Activated naive CD8-positive, alpha-beta T cell treated with anti-CD3 and anti-CD28 coated beads for 36 hours (primary cell): ENCODE data around the gene SLC1A7. TPM values are rescaled to one million over a fixed set of nuclear protein-coding genes. Genes with fewer than 3 reads are reported as not detected.
"Not testable (repeated sequence)": the region's sequence is repeated elsewhere in the genome, so short reads cannot be mapped to it uniquely, and the experiment has no call there.

Experiments used
- DNase-seq: peaks from one replicate; pipeline ENCODE4 v3.0.0; 2021
- H3K27ac Mint-ChIP-seq: one replicate; pipeline ENCODE4 v1.8.0; 2022; ENCODE audit warnings: mild to moderate bottlenecking, moderate library complexity, mixed read lengths
- H3K27me3 Mint-ChIP-seq: one replicate; pipeline ENCODE4 v1.8.0; 2022; ENCODE audit warnings: mild to moderate bottlenecking, mixed read lengths
- H3K36me3 Mint-ChIP-seq: one replicate; pipeline ENCODE4 v1.8.0; 2021; ENCODE audit warnings: mild to moderate bottlenecking, mixed read lengths
- H3K4me1 Mint-ChIP-seq: one replicate; pipeline ENCODE4 v1.8.0; 2021; ENCODE audit warnings: mixed read lengths
- H3K4me3 Mint-ChIP-seq: one replicate; pipeline ENCODE4 v1.8.0; 2022; ENCODE audit warnings: mild to moderate bottlenecking, moderate library complexity, mixed read lengths
- H3K9me3 Mint-ChIP-seq: one replicate; pipeline ENCODE4 v1.8.0; 2022; ENCODE audit warnings: mixed read lengths
- total RNA-seq, 2 experiments: library from RNA; stranded (reverse); gene quantifications; one replicate each; pipeline ENCODE4 v1.2.3, GENCODE V29; 2021

SLC1A7 gene
- total RNA-seq, result not detected

GRCh38 chr1:53142226-53142853 is at the start of gene SLC1A7:
TSS of gene SLC1A7 (minus strand) at chr1:53142638. CDS start at chr1:53142449, 189 bp downstream.
- no peaks in the 10 kb centered on the region for H3K4me1 Mint-ChIP-seq
- no peaks in the 10 kb centered on the region for H3K27me3 Mint-ChIP-seq
- H3K9me3 Mint-ChIP-seq, result peaks cover 7% of the 10 kb centered on the region
- no peak for DNase-seq
- no peak within 1 kb of the TSS for H3K27ac Mint-ChIP-seq
- H3K4me3 Mint-ChIP-seq, result no peak within 1 kb of the TSS
- no peaks in the 10 kb centered on the region for H3K36me3 Mint-ChIP-seq

DNA sequence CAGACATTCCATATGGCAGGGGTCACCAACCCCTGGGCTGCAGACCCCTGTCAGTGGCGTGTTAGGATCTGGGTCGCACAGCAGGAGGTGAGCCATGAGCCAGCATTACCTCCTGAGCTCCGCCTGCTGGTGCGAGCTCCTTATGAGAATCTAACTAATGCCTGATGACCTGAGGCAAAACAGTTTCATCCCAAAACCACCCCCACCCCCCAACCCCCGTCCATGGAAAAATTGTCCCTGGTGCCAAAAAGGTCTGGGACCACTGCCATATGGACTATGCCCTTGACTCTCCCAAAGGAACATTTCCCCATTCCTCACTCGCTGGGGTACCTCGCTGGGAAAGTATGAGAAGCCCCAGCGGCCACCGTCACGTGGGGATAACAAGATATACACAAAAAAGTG is 47.8 kb upstream of the SLC1A7 start:
- Mint-ChIP-seq H3K27ac (no peak overlapping the region), H3K9me3 (no peaks in the 10 kb centered on the region), H3K27me3 (no peaks in the 10 kb centered on the region), H3K4me3 (no peak overlapping the region), H3K36me3 (no peaks in the 10 kb centered on the region), H3K4me1 (no peaks in the 10 kb centered on the region)
- no peak for DNase-seq

GRCh38 chr1:53189061-53189460 is 46.6 kb upstream of the SLC1A7 start:
- no peaks in the 10 kb centered on the region for H3K9me3 Mint-ChIP-seq
- H3K36me3 Mint-ChIP-seq, result no peaks in the 10 kb centered on the region
- H3K4me3 Mint-ChIP-seq, result no peak overlapping the region
- H3K4me1 Mint-ChIP-seq, result no peaks in the 10 kb centered on the region
- H3K27me3 Mint-ChIP-seq, result no peaks in the 10 kb centered on the region
- DNase-seq, result no peak
- no peak overlapping the region for H3K27ac Mint-ChIP-seq

DNA sequence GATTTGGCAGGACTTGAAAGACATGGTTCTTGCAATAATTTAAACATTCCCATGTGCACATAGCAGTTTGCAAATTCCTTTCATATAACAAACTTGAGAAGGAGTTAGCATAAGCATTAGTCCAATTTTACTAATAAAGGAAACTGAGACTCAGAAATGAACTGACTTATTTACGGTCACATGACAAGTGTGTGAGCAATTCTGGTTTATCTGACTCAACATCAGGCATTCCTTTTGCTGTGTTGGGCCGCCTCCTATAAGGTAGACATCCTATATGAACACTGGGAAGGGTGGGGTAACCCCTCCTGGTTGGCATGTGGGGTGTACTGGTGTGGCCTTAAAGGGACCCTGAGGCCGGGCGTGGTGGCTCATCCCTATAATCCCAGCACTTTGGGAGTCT is 45.7 kb upstream of the SLC1A7 start:
- Mint-ChIP-seq H3K36me3 (no peaks in the 10 kb centered on the region), H3K4me3 (no peak overlapping the region), H3K27me3 (no peaks in the 10 kb centered on the region), H3K4me1 (no peaks in the 10 kb centered on the region), H3K9me3 (no peaks in the 10 kb centered on the region), H3K27ac (no peak overlapping the region)
- no peak for DNase-seq

DNA sequence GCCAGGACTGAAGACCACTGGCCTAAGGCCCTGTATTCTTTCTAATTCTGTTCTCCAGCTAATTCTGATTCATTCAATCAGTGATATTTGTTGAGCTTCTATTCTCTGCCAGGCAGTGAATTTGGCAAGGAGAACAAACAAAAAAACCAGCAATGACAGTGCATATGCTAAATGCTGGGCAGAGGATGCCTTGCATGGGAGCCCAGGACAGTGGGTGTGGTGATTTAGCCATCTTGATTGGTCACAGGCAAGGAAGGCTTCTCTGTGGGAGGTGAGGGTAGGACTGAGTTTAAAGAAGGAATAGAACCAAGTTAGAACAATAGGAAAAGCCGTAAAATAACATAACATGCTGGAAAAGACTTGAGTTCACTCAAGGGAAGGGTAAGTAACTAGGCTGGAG is 45.0 kb upstream of the SLC1A7 start:
- no peak for DNase-seq
- Mint-ChIP-seq H3K4me3 (no peak overlapping the region), H3K36me3 (no peaks in the 10 kb centered on the region), H3K9me3 (no peaks in the 10 kb centered on the region), H3K27ac (no peak overlapping the region), H3K4me1 (no peaks in the 10 kb centered on the region), H3K27me3 (no peaks in the 10 kb centered on the region)

DNA sequence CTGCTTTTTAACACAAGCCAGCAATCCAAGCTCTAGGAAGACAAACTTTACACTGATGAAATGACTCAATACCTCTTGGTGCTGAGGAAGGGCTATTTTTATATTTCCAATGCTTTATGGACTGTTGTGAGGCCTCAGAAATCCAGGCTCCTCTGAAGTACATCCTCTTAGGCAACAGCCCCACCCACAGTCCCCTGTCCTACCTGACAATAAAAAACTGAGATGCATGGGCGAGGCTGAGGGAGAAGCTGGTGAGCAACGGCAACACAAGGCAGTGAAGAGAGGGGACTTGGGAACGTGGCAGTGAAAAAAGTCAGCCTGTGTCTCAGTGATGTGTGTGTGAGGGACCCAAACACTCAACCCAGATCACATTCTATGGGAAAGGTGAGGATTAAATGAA is 44.1 kb upstream of the SLC1A7 start:
- Mint-ChIP-seq H3K27ac (no peak overlapping the region), H3K4me1 (no peaks in the 10 kb centered on the region), H3K4me3 (no peak overlapping the region), H3K27me3 (no peaks in the 10 kb centered on the region), H3K9me3 (no peaks in the 10 kb centered on the region), H3K36me3 (no peaks in the 10 kb centered on the region)
- DNase-seq, result no peak

DNA sequence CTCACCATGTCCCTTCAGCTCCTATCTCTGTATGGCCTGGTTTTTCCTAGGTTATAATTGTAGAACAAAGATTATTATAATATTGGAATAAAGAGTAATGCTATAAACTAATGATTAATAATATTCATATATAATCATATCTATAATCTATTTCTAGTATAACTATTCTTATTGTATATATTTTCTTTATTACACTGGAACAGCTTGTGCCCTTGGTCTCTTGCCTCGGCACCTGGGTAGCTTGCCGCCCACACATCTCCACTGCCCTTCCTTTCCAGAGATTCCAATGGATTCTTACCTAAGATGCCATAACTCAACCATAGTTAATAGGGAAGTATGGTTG is 43.5 kb upstream of the SLC1A7 start:
- H3K4me1 Mint-ChIP-seq, H3K27me3 Mint-ChIP-seq, H3K36me3 Mint-ChIP-seq, DNase-seq, H3K27ac Mint-ChIP-seq, H3K4me3 Mint-ChIP-seq, H3K9me3 Mint-ChIP-seq: not testable (repeated sequence)

DNA sequence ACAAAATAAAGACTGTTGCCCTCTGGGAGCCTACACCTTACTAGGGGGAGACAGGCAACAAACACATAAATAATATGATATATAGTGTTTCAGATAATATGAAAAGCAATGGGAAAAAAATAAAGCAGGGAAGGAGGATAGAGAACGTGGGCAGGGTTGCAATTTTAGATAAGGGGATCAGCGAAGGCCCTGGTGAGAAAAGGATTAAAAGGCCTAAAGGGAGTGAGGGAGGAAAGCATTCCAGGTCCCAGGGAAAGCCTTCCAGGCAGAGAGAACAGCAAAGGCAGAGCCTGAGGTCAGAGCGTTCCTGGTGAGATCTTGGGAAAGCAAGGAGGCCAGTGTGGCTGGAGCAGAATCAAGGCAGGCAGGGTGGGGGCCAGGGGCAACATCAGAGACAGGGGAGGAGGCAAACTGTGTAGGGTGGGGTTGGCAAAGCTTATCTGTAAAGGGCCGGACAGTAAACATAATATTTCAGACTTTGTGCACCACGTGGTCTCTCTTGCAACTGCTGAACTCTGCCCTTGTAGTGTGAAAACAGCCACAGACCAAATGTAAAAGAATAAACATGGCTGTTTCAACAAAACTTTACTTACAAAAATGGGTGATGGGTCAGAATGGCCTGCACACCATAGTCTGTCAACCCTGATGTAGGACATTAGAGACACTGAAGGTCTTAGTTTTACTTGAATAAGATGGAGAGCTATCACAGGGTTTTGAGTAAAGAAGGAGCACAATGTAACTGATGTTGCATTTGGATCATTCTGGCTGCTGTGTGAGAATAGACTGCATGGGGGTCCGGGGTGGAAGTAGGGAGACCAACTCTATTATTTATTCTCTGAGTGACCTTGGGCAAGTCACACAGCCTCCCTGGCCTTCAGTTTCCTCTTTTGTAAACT is 40.9 kb upstream of the SLC1A7 start:
- no peaks in the 10 kb centered on the region for H3K4me1 Mint-ChIP-seq
- peaks cover 6% of the 10 kb centered on the region for H3K27me3 Mint-ChIP-seq
- no peaks in the 10 kb centered on the region for H3K9me3 Mint-ChIP-seq
- no peaks in the 10 kb centered on the region for H3K36me3 Mint-ChIP-seq
- DNase-seq, result no peak
- H3K27ac Mint-ChIP-seq, result no peak overlapping the region
- no peak overlapping the region for H3K4me3 Mint-ChIP-seq

DNA sequence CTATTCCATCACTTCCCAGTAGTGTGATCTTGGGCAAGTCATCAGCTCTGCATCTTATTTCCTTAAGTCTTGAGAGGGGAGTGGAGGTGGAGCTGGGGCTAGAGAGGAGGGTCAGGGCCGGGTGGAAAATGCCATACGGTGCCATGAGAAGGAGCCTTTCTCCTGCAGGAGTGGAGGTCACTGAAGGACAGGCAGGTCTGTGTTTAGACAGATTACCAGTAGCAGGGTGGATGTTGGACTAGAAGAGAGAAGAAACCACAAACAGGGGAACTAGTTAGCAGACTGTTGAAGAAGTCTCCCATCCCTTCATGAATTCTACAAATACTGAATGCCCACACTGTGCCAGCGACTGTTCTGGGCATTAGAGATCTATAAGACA is 40.3 kb upstream of the SLC1A7 start:
- no peak for DNase-seq
- Mint-ChIP-seq H3K4me3 (no peak overlapping the region), H3K27me3 (peaks cover 6% of the 10 kb centered on the region), H3K4me1 (no peaks in the 10 kb centered on the region), H3K27ac (no peak overlapping the region), H3K9me3 (no peaks in the 10 kb centered on the region), H3K36me3 (no peaks in the 10 kb centered on the region)

- Mint-ChIP-seq H3K27me3 (peaks cover 6% of the 10 kb centered on the region), H3K4me3 (no peak overlapping the region), H3K36me3 (no peaks in the 10 kb centered on the region), H3K9me3 (no peaks in the 10 kb centered on the region), H3K4me1 (no peaks in the 10 kb centered on the region), H3K27ac (no peak overlapping the region)
- DNase-seq, result peak; percentile 75
These were observed 39.7 kb upstream of the SLC1A7 start for GRCh38 chr1:53182111-53182593.

DNA sequence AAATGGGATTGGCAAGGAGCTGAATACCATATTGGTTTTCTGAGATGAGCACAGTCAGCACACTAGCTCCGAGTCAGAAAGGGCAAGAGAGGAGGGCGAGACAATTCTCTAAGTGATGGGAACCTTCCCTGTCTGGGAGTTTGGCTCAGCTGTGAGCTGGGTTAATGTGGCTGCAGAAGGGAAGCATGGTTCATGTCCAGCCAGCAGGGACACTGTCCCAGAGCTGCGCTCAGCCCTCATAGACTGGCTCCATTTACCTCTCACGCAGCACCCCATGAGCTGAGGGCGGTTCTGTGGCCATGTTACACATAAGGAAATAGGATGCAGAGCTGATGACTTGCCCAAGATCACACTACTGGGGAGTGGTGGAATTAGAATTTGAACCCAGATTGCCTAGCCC is 38.5 kb upstream of the SLC1A7 start:
- no peaks in the 10 kb centered on the region for H3K9me3 Mint-ChIP-seq
- no peaks in the 10 kb centered on the region for H3K4me1 Mint-ChIP-seq
- H3K36me3 Mint-ChIP-seq, result no peaks in the 10 kb centered on the region
- H3K27me3 Mint-ChIP-seq, result peaks cover 10% of the 10 kb centered on the region
- no peak overlapping the region for H3K4me3 Mint-ChIP-seq
- DNase-seq, result no peak
- no peak overlapping the region for H3K27ac Mint-ChIP-seq

DNA sequence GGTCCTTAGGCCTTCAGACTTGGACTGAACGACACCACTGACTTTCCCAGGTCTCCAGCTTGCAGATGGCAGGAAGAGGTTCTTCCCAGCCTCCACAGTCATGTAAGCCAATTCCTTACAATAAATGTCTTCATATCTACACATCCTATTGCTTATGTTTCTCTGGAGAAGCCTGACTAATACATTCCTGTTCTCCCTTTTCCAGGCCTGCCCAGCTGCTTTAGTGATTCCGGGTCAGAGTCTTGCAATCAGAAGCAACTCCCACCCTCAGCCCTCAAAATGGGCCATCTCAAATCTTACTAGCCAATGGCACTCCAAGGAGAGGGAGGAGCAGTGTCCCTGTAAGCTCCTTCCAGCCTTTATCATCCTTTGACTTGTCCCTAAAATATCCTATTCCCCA is 37.8 kb upstream of the SLC1A7 start:
- DNase-seq, result no peak
- H3K27me3 Mint-ChIP-seq, result peaks cover 17% of the 10 kb centered on the region

DNA sequence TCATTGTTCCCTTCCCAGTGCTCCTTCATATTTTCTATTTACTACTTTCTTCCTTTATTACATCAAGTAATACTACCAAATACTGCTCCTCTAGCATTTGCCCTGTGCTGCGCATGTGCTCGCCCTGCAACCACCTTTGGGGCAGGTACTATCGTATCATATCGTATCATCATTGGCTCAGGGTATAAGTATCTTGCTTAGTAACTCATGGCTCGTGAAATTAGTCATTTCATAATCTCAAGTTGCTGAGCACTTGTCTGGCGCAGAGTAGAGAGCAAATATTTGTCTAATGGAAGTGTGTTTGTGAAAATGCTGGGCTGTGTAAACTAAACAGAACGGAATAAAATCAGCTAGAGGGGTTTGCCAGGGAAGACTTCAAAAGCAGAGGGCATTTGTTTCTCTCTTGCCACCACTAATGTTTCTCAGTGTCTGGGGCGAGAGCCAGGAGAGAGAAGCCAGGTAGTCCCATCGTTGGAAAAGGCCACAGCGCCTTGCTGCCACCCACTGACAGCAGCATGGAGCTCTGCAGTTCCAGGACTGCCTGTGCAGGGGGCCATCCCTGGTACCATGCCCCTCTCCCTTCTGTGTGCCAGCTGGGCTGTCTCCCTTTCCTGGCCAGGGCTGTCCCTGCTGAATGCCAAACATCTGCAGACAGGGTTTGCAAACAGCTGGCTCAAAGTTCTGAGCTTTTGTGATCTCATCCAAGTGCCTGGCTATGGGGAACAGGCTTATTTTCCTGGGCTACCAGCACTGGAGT is 34.2 kb upstream of the SLC1A7 start:
- Mint-ChIP-seq H3K27ac (no peak overlapping the region), H3K36me3 (no peaks in the 10 kb centered on the region), H3K27me3 (peaks cover 31% of the 10 kb centered on the region), H3K4me1 (peaks cover 2% of the 10 kb centered on the region), H3K9me3 (no peaks in the 10 kb centered on the region), H3K4me3 (no peak overlapping the region)
- no peak for DNase-seq

More for the DNA sequence above, 37.8 kb upstream of the SLC1A7 start:
- Mint-ChIP-seq H3K4me3 (no peak overlapping the region), H3K27ac (no peak overlapping the region), H3K9me3 (no peaks in the 10 kb centered on the region), H3K4me1 (no peaks in the 10 kb centered on the region), H3K36me3 (no peaks in the 10 kb centered on the region)

- no peaks in the 10 kb centered on the region for H3K9me3 Mint-ChIP-seq
- peaks cover 2% of the 10 kb centered on the region for H3K4me1 Mint-ChIP-seq
- H3K27ac Mint-ChIP-seq, result no peak overlapping the region
- H3K27me3 Mint-ChIP-seq, result peaks cover 26% of the 10 kb centered on the region
- no peak overlapping the region for H3K4me3 Mint-ChIP-seq
- no peaks in the 10 kb centered on the region for H3K36me3 Mint-ChIP-seq
- DNase-seq, result no peak
These were observed 32.8 kb upstream of the SLC1A7 start for GRCh38 chr1:53174971-53175913.
